PFSK-1 (cell line): ENCODE results near the gene ANKRD6.

Experiments
- POLR2AphosphoS5 ChIP-seq: IDR thresholded peaks from 2 replicates; pipeline ENCODE4 v1.6.1; 2012; ENCODE audit warnings: low read depth, mild to moderate bottlenecking, control low read depth, low read length, moderate library complexity
- SIN3A ChIP-seq: IDR thresholded peaks from 2 replicates; pipeline ENCODE4 v1.6.1; 2012; ENCODE audit warnings: mild to moderate bottlenecking, low read length, moderate library complexity, borderline replicate concordance; ENCODE audit not compliant: insufficient read depth
- TAF1 ChIP-seq: IDR thresholded peaks from 2 replicates; pipeline ENCODE4 v1.6.1; 2012; ENCODE audit warnings: low read length, control low read depth, borderline replicate concordance; ENCODE audit not compliant: insufficient read depth
- TF ChIP-seq, protein P1 (sequence below), 2 experiments: IDR thresholded peaks; 2 replicates each; pipeline versions ENCODE4 v1.6.1 to v1.8.0; 2011 to 2012; ENCODE audit warnings: low read depth in 2 of 2, low read length in 2 of 2, control low read depth in 1 of 2, inconsistent platforms in 1 of 2, mild to moderate bottlenecking in 1 of 2, moderate library complexity in 1 of 2; ENCODE audit not compliant: insufficient read depth in 1 of 2

DNA sequence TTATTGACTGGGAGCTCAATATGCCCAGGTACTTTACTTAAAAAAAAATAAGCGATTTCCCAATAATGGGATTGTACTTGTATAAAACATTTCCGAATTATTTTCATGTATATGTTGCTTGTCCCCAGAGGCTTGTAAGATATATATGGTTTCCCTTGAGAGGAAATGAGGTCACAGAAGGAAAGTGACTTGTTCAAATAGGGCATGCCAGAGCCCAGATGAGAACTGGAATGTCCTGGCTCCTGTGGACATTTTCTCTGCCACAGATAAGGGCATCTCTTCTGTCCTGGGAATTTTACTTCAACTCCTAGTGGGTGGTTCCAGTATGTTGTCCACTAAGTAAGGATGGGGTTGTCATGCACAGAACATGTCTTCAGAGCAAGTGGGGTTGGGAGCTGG, 142.6 kb downstream of the ANKRD6 start:
- no peak for TF ChIP-seq POLR2AphosphoS5
- TF ChIP-seq SIN3A: no peak
- TF ChIP-seq, protein P1, sequence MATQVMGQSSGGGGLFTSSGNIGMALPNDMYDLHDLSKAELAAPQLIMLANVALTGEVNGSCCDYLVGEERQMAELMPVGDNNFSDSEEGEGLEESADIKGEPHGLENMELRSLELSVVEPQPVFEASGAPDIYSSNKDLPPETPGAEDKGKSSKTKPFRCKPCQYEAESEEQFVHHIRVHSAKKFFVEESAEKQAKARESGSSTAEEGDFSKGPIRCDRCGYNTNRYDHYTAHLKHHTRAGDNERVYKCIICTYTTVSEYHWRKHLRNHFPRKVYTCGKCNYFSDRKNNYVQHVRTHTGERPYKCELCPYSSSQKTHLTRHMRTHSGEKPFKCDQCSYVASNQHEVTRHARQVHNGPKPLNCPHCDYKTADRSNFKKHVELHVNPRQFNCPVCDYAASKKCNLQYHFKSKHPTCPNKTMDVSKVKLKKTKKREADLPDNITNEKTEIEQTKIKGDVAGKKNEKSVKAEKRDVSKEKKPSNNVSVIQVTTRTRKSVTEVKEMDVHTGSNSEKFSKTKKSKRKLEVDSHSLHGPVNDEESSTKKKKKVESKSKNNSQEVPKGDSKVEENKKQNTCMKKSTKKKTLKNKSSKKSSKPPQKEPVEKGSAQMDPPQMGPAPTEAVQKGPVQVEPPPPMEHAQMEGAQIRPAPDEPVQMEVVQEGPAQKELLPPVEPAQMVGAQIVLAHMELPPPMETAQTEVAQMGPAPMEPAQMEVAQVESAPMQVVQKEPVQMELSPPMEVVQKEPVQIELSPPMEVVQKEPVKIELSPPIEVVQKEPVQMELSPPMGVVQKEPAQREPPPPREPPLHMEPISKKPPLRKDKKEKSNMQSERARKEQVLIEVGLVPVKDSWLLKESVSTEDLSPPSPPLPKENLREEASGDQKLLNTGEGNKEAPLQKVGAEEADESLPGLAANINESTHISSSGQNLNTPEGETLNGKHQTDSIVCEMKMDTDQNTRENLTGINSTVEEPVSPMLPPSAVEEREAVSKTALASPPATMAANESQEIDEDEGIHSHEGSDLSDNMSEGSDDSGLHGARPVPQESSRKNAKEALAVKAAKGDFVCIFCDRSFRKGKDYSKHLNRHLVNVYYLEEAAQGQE (IDR thresholded peaks at IDR 0.05; ENCODE audit: insufficient read depth in 1 of 2, low read depth in 2 of 2, low read length in 2 of 2): no peak
- no peak for TF ChIP-seq TAF1
